Measurements from ENCODE around the gene PRRC2B.
"Not testable (repeated sequence)": the region's sequence is repeated elsewhere in the genome, so short reads cannot be mapped to it uniquely, and the experiment has no call there.

The PRRC2B gene

GRCh38 chr9:131545786-131546335 is 152.0 kb downstream of the PRRC2B start:
- DNase-seq: no peak
- in situ Hi-C loops (cut with MboI; ENCODE audit: low pct_unique_long_range_greater_than_20kb, low sequenced_read_pairs): no loop called here

GRCh38 chr9:131546336-131547084 is 152.6 kb downstream of the PRRC2B start:
- no peak for DNase-seq

DNA sequence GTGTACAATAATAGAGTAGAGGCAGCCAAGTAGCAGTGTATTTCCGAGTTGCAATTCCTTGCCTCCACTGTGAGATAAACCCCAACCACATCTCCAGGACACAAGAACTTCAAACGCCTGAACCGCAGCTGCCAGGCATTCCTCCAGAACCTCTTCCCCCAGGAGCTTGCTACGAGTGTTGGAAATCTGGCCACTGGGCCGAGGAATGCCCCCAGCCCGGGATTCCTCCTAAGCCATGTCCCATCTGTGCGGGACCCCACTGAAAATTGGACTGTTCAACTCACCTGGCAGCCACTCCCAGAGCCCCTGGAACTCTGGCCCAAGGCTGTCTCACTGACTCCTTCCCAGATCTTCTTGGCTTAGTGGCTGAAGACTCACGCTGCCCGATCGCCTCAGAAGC is 155.3 kb downstream of the PRRC2B start:
- in situ Hi-C loops (cut with MboI; ENCODE audit: low pct_unique_long_range_greater_than_20kb, low sequenced_read_pairs); DNase-seq: not testable (repeated sequence)

More at GRCh38 chr9:131546336-131547084, 152.6 kb downstream of the PRRC2B start:
- in situ Hi-C loops (cut with MboI; ENCODE audit: low pct_unique_long_range_greater_than_20kb, low sequenced_read_pairs): no loop called here

Measured in KBM-7 (cell line).